Rectal smooth muscle tissue (tissue), 1 donor: ENCODE measurements around the gene DSCAML1.

ENCODE experiments used
- H3K27ac ChIP-seq: one replicate; pipeline ENCODE4 v1.7.0; 2013; ENCODE audit warnings: low read depth, low read length, inconsistent platforms
- H3K27me3 ChIP-seq: one replicate; pipeline ENCODE4 v1.7.0; 2013; ENCODE audit warnings: low read length; ENCODE audit not compliant: control insufficient read depth, insufficient read depth
- H3K36me3 ChIP-seq: one replicate; pipeline ENCODE4 v1.7.0; 2013; ENCODE audit warnings: low read length; ENCODE audit not compliant: control insufficient read depth, insufficient read depth
- H3K4me1 ChIP-seq: one replicate; pipeline ENCODE4 v1.7.0; 2013; ENCODE audit warnings: low read length; ENCODE audit not compliant: control insufficient read depth, insufficient read depth
- H3K4me3 ChIP-seq: one replicate; pipeline ENCODE4 v1.7.0; 2013; ENCODE audit warnings: low read length
- H3K9ac ChIP-seq: one replicate; pipeline ENCODE4 v1.7.0; 2013; ENCODE audit warnings: low read length

The DSCAML1 gene

DNA sequence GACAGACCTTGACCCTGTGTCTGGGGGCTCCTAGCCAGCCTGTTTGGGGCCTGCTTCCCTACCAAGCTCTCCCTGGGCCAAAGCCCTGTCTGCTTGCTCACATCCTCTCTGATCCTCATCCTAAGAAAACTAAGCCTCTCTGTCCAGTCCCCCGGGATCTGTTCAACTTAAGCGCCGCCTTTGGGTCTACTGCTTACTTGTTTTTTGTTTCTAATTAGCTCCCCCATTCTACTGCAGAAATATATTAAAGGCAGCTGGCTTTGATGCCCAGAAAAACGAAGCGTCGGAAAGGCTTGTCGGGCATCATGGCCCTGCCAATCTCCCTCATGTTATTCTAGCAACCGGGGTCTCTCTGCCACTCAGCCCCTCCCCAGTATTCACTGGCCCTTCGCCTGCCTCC is 3.4 kb downstream of the DSCAML1 start:
- peaks cover 6% of the 10 kb centered on the region for H3K4me1 ChIP-seq
- no peaks in the 10 kb centered on the region for H3K36me3 ChIP-seq
- no peak overlapping the region for H3K27ac ChIP-seq
- no peak overlapping the region for H3K9ac ChIP-seq
- no peak overlapping the region for H3K4me3 ChIP-seq
- H3K27me3 ChIP-seq = peaks cover 19% of the 10 kb centered on the region

DNA sequence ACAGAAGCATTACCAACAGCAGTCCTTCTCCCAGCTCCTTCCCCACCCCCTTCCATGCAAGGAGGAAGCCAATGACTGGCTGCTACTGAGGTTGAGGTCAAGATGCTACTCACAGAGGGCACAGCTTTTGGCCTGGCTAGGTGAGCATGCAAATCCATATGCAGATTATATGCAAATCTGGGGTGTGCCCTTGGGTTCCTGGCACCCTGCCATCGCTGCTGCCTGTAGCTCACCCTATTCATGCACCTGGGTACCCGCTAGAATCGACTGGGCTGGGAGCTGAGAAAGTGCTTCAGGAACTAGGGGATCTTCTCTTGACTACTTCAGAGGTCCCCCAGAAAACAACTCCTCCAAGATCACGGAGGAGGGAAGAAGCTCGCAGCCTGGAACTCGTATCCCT is 4.0 kb downstream of the DSCAML1 start:
- peaks cover 6% of the 10 kb centered on the region for H3K4me1 ChIP-seq
- no peaks in the 10 kb centered on the region for H3K36me3 ChIP-seq
- no peak overlapping the region for H3K4me3 ChIP-seq
- H3K9ac ChIP-seq = no peak overlapping the region
- H3K27me3 ChIP-seq = peaks cover 19% of the 10 kb centered on the region
- no peak overlapping the region for H3K27ac ChIP-seq

DNA sequence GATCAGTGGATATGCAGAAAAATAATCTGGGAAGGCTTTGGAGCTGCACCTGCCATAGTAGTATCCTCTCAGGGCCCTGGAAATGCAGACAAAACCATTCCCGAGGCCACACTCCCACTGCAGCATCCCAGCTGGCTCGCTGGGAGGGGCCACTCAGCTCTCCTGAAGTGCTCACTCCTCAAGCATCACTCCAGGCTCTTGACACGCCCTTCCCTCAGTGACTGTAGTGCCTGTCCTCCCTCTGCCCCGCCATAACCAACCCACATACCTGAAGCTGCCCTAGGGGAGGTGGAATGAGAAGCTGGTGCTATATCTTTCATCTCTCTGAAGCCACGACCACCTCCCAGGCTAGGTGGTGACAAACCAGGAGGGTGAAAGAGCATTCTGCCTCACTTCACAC is 4.8 kb downstream of the DSCAML1 start:
- Histone ChIP-seq H3K9ac (no peak overlapping the region), H3K27me3 (peaks cover 19% of the 10 kb centered on the region), H3K27ac (no peak overlapping the region), H3K4me3 (no peak overlapping the region), H3K4me1 (peaks cover 6% of the 10 kb centered on the region), H3K36me3 (no peaks in the 10 kb centered on the region)

DNA sequence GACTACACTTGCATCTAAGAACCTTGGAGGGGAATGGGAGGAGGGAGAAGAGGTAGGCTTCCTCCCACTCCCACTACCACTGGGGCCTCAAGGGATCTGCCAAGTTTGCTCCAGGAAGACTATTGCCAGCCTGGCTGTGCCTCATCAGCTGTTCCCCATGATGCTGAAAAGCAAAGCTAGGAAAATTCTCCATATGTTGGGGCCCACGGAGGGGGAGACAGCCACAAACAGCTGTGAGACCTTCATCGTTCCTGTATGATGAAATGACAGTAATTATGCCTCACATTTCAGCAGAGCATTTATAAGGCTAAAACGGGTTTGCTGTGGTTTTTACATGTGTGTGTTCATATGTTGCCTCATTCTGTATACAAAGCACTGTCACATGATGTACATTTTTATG is 6.7 kb downstream of the DSCAML1 start:
- H3K27ac ChIP-seq = no peak overlapping the region
- H3K4me1 ChIP-seq = no peaks in the 10 kb centered on the region
- H3K9ac ChIP-seq = no peak overlapping the region
- no peaks in the 10 kb centered on the region for H3K36me3 ChIP-seq
- H3K4me3 ChIP-seq = no peak overlapping the region
- H3K27me3 ChIP-seq = peaks cover 9% of the 10 kb centered on the region

DNA sequence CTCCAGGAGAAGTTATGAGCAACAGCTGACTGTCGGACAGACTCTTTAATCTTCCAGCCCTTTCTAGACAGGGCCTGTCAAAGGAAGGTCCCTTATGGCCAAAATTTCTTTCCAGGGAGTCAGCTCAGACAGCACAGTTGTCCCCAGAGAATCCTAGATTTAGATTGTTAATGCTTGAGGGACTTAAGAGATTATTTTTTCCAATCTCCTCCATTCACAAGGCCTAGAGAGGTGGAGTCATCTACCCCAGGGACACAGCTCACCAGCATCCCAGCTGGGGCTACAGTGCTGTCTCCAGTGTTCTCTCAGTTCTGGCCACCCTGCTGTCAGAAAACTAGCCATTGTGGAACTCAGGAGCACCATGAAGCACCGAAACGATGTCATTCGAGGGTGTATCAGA is 7.8 kb downstream of the DSCAML1 start:
- H3K27ac ChIP-seq = no peak overlapping the region
- no peaks in the 10 kb centered on the region for H3K4me1 ChIP-seq
- no peaks in the 10 kb centered on the region for H3K36me3 ChIP-seq
- H3K9ac ChIP-seq = no peak overlapping the region
- no peak overlapping the region for H3K4me3 ChIP-seq
- peaks cover 3% of the 10 kb centered on the region for H3K27me3 ChIP-seq

DNA sequence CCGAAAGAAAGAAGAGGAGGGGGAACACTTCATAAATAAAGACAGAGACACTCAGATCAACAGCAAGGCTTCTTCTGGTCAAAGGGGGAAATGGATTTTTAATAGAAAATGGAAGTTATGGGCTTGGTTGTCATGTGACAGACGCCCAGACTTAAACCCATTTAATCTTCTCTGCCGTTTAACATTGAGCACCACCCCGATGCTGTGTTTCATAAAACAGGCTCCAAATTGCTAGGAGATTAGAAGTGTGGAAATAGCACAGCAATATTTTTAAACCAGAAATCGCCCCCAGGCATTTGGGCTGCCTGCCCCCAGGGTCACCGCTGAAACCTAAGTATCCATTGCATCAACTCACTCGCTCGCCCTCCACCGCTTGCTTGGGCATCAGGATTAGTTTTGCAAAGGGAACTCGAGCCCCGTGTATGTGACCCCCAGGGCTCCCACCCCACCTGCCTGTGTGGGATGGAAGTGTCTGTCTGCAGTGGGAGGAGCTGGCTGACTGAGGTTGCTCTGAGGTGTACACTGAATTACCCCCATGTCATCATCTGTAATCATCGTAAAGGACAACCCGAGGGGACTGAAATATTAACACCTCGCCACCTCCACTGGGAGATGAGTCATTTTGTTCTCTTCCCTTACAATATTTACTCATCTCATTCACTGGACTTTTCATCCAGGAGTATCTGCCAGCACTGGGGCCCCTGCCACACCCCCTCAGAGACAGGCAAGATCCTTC is 10.7 kb downstream of the DSCAML1 start:
- Histone ChIP-seq H3K36me3 (no peaks in the 10 kb centered on the region), H3K4me1 (no peaks in the 10 kb centered on the region), H3K27ac (no peak overlapping the region), H3K27me3 (no peaks in the 10 kb centered on the region), H3K9ac (no peak overlapping the region), H3K4me3 (no peak overlapping the region)

DNA sequence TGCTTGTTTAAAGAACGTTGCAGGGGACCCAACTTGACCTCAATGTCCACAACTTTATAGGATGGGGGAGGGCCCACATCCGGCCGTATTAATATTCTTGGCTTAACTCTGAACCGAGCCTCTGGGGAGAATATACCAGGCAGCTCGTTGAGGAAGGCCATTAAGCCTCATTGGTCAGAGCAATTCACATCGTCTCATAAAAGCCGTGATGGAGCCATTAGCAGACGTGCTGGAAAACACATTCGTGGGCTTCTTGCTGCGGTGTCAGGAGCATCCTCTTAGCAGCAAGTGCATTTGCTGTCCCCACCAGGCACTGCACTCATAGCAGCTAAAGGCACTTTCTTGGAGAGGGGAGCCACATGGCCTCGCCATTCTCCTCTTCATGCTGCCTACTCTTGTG is 14.9 kb downstream of the DSCAML1 start:
- H3K4me1 ChIP-seq = no peaks in the 10 kb centered on the region
- H3K36me3 ChIP-seq = no peaks in the 10 kb centered on the region
- no peak overlapping the region for H3K27ac ChIP-seq
- H3K9ac ChIP-seq = no peak overlapping the region
- H3K4me3 ChIP-seq = no peak overlapping the region
- H3K27me3 ChIP-seq = no peaks in the 10 kb centered on the region

DNA sequence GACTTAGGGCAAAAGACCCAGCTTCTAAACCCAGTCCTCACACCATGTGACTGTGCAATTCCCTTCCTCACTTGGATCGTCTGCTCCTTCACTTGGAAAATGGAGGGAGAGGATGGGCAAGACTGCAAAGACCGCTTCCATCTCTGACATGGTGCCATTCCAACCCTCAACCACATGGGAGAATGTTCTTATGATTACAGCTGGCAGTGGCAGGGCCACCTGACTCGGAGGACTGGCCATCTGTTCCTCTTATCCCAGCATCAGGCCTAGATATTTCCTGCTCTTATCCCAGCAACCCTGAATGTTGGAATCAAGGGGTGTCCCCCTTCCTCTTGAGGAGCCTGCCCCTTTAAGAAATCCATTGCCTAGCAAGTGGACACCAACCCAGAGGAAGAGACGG is 15.4 kb downstream of the DSCAML1 start:
- no peaks in the 10 kb centered on the region for H3K36me3 ChIP-seq

DNA sequence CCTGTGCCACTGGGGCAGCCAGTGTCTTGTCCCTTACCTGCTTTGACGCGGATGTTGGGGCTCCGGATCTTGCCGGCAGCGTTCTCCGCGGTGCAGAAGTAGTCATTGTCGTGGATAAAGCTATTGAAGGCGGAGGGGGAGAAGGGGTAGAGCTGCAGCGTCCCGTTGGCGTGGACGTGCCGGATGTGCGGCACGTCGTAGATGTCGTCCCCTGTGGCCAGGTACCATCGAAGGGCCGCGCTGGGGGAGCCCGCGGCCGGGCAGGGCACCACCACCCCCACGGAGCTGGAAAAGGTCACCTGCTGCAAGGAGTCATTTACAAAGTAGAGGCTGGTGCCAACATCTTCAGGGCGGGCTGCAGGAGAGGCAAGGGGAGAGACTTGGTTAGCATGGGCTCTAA is 16.6 kb downstream of the DSCAML1 start:
- H3K4me3 ChIP-seq = no peak overlapping the region

More for the DNA sequence above, 15.4 kb downstream of the DSCAML1 start:
- Histone ChIP-seq H3K4me3 (no peak overlapping the region), H3K9ac (no peak overlapping the region), H3K27me3 (no peaks in the 10 kb centered on the region), H3K27ac (no peak overlapping the region), H3K4me1 (no peaks in the 10 kb centered on the region)

DNA sequence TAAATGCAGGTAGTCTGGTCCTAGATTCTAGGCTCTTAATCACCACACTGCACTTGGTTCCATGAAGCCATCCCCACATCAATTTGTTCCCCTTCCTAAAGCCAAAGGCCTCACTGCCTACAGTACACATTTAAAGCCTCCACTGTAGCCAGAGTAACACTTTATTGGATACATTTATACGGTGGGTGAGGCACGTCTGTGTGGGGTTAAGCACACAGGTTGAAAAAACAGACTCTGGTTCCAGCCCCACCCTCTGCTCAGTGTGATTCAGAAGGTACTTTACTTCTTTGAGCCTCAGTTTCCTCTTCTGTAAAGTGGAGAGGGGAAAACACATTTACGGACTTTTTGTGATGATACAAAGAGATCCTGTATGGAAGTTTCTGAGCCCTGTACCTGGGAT is 22.5 kb downstream of the DSCAML1 start:
- no peak overlapping the region for H3K27ac ChIP-seq
- H3K4me3 ChIP-seq = no peak overlapping the region
- no peaks in the 10 kb centered on the region for H3K36me3 ChIP-seq
- no peaks in the 10 kb centered on the region for H3K27me3 ChIP-seq
- H3K9ac ChIP-seq = no peak overlapping the region
- H3K4me1 ChIP-seq = no peaks in the 10 kb centered on the region

More for the DNA sequence above, 16.6 kb downstream of the DSCAML1 start:
- Histone ChIP-seq H3K36me3 (no peaks in the 10 kb centered on the region), H3K27ac (no peak overlapping the region), H3K27me3 (no peaks in the 10 kb centered on the region), H3K9ac (no peak overlapping the region), H3K4me1 (no peaks in the 10 kb centered on the region)

DNA sequence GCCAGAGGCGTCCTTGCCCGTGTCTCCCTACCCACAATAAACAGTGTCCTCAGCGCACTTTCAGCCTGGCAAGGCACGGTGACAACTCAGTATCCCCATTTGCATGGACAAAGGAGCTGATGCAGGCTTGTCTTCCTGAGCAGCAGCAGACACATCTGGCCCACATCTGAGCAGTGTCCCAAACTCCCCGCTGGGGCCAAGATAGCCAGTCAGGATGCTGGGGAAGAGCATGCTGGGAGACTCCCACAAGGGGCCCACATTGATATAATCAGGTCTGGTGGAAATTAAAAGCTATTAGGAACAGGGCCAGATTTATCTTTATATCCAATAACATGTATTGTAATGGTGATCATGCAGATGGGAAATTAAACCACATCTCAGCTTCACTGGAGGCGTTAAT is 24.7 kb downstream of the DSCAML1 start:
- H3K4me3 ChIP-seq = no peak overlapping the region
- no peak overlapping the region for H3K9ac ChIP-seq
- no peak overlapping the region for H3K27ac ChIP-seq
- H3K36me3 ChIP-seq = no peaks in the 10 kb centered on the region
- no peaks in the 10 kb centered on the region for H3K4me1 ChIP-seq
- H3K27me3 ChIP-seq = no peaks in the 10 kb centered on the region

DNA sequence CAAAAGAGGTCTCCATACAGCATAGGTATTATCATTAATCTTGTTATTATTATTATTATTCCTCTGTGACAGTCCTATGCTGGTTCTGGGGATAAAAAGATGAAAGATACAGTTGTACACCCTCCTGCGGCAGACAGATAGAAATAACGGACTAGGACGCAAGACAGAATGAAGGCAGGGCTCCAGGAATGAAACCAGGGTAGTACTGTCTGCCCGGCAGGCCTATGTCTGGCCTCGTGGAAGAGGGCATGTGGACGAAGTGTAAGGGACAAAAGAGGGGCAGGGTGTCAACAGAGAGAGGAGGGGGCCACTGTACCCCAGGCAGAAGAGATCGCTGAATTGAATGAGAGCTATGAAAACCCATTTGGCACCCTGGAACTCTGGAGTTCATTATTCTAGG is 25.2 kb downstream of the DSCAML1 start:
- Histone ChIP-seq H3K9ac (no peak overlapping the region), H3K4me3 (no peak overlapping the region), H3K27ac (no peak overlapping the region), H3K36me3 (no peaks in the 10 kb centered on the region), H3K4me1 (no peaks in the 10 kb centered on the region), H3K27me3 (no peaks in the 10 kb centered on the region)

DNA sequence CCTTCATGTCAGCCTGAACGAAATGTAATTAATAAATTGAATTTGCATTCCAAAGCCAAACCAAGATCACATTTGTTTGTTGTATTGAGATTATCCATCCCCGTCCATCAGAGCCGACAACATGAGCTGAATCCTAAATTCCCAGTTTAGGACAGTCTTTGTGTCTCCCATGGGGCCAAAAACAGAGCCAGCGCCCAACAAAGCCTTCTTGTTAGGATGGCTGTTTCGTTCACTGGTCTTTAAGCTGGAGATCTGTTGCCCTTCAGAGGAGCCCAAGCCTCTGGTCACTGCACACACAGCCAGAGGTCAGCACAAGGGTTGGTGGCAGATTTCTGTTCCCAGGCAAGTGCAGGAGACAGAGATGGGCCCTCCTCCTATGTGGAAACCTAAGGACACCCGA is 25.8 kb downstream of the DSCAML1 start:
- Histone ChIP-seq H3K27me3 (no peaks in the 10 kb centered on the region), H3K27ac (no peak overlapping the region), H3K9ac (no peak overlapping the region), H3K4me1 (no peaks in the 10 kb centered on the region), H3K4me3 (no peak overlapping the region), H3K36me3 (no peaks in the 10 kb centered on the region)
